GM18951 (cell line): Measurements from ENCODE around the gene CHPF.
A peak's percentile ranks its signal among the peaks of the same experiment; 100 is the strongest.

Experiments
- POLR2A ChIP-seq: IDR thresholded peaks from 4 replicates; pipeline ENCODE4 v1.6.1; 2011; ENCODE audit warnings: mild to moderate bottlenecking; ENCODE audit not compliant: insufficient read length, insufficient read depth; ENCODE audit errors: extremely low read depth
- in situ Hi-C: fragments of 300-500 bp; cut with MboI; formaldehyde crosslinking; loops from one replicate; pipeline ENCODE4 v1.12.0; 2022; ENCODE audit warnings: low sequenced_read_pairs, mixed read lengths, inconsistent platforms; ENCODE audit not compliant: unreplicated experiment

The CHPF gene

GRCh38 chr2:219543596-219544358, at the start of gene CHPF, which contains the start of gene TMEM198:
CHPF (minus strand) TSS chr2:219543809; CDS start chr2:219543538, 271 bp downstream.
TMEM198 (plus strand) TSS chr2:219544028; CDS start chr2:219544728, 700 bp downstream.
- in situ Hi-C loops = no loop called here
- peak; percentile 53 for TF ChIP-seq POLR2A

GRCh38 chr2:219593154-219593553, 49.5 kb upstream of the CHPF start:
- in situ Hi-C loops = no loop called here

GRCh38 chr2:219592736-219593135, 49.1 kb upstream of the CHPF start:
- in situ Hi-C loops = no loop called here
- TF ChIP-seq POLR2A = no peak

More at GRCh38 chr2:219593154-219593553, 49.5 kb upstream of the CHPF start:
- no peak for TF ChIP-seq POLR2A

GRCh38 chr2:219591091-219591490, 47.5 kb upstream of the CHPF start:
- in situ Hi-C loops = no loop called here
- TF ChIP-seq POLR2A = no peak

GRCh38 chr2:219581346-219581745, 37.7 kb upstream of the CHPF start:
- in situ Hi-C loops = no loop called here
- no peak for TF ChIP-seq POLR2A

GRCh38 chr2:219578811-219579613, 35.4 kb upstream of the CHPF start:
- no peak for TF ChIP-seq POLR2A
- in situ Hi-C loops = no loop called here

GRCh38 chr2:219576505-219577388, 33.1 kb upstream of the CHPF start:
- in situ Hi-C loops = no loop called here
- no peak for TF ChIP-seq POLR2A

- no peak for TF ChIP-seq POLR2A
- in situ Hi-C loops = no loop called here
These were observed 32.2 kb upstream of the CHPF start for GRCh38 chr2:219575566-219576504.

GRCh38 chr2:219574484-219575311, 31.1 kb upstream of the CHPF start:
- in situ Hi-C loops = no loop called here
- TF ChIP-seq POLR2A = no peak

- in situ Hi-C loops = no loop called here
- TF ChIP-seq POLR2A = no peak
These were observed 29.6 kb upstream of the CHPF start for GRCh38 chr2:219573166-219573565.
